Activated naive CD4-positive, alpha-beta T cell (primary cell): ENCODE data around the gene ARHGEF7.

ENCODE experiments used
- DNase-seq, 4 experiments: peaks; one replicate each; lab custom pipeline; 2025; lab: John Stamatoyannopoulos, UW

ARHGEF7 gene

GRCh38 chr13:111353508-111353907 lies 238.4 kb downstream of the ARHGEF7 start:
- DNase-seq = no peak

- no peak for DNase-seq
Measured at GRCh38 chr13:111354789-111355188, 239.7 kb downstream of the ARHGEF7 start.
